ENCODE results near the gene MT1H. TPM values are rescaled to one million over a fixed set of nuclear protein-coding genes. Genes with fewer than 3 reads are reported as not detected.

The MT1H gene
- total RNA-seq, 4 donors from 2014 or later: not detected

DNA sequence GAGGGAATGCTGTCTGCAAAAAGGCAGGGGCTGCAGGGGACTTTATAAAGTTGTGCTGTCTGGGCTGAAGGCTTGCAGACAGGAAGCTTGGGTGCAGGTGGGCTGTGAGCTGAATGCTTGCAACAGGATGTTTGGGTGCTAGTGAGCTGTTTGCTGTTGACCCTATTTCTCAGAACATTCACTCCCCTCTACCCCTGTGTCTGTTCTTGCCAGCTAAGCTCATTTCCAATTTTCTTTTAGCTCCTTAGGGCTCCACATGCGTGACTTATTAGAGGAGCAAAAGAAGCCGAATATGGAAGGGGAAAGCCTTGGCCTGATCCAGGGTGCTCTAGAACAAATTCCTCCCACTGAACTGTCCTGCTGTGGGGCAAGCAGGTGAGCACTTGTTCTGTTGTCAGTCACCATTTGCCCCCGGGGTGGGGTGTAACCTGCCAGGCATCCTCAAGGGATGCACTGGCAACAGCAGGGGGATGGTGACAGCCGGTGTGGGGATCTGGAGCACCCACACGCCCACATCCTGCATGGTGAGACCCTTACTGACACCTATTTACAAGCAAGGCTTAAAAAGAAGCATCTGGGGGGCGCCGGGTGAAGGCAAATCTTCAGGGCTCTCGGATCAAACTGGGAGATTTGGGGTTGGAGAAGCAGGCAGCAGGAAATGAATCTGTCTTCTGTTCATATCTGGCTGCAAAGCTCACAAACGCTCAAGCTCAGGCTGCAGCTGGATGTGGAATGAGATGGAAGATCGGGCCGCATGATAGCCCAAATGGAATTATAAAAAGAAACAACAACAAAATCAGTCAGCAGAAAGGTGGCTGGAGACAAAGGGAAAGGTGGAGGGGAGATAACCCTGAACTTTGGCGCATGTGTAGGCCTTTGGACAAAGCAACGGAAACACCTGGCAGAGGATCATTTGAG is 39.2 kb downstream of the MT1H start:
- WGBS, 2 donors (ENCODE audit: low coverage in 1 of 2): 53 to 69% methylated on average over 3 to 8 of the region's 13 CpGs
- Histone ChIP-seq H3K4me3 (no peak overlapping the region), H3K27me3 (no peaks in the 10 kb centered on the region), H3K4me1 (no peaks in the 10 kb centered on the region), H3K27ac (no peak overlapping the region), H3K36me3 (no peaks in the 10 kb centered on the region), H3K9me3 (no peaks in the 10 kb centered on the region)
- no peak for TF ChIP-seq POLR2AphosphoS5 (IDR thresholded peaks at IDR 0.05)
- TF ChIP-seq EP300 (IDR thresholded peaks at IDR 0.05): no peak
- TF ChIP-seq, protein P1, sequence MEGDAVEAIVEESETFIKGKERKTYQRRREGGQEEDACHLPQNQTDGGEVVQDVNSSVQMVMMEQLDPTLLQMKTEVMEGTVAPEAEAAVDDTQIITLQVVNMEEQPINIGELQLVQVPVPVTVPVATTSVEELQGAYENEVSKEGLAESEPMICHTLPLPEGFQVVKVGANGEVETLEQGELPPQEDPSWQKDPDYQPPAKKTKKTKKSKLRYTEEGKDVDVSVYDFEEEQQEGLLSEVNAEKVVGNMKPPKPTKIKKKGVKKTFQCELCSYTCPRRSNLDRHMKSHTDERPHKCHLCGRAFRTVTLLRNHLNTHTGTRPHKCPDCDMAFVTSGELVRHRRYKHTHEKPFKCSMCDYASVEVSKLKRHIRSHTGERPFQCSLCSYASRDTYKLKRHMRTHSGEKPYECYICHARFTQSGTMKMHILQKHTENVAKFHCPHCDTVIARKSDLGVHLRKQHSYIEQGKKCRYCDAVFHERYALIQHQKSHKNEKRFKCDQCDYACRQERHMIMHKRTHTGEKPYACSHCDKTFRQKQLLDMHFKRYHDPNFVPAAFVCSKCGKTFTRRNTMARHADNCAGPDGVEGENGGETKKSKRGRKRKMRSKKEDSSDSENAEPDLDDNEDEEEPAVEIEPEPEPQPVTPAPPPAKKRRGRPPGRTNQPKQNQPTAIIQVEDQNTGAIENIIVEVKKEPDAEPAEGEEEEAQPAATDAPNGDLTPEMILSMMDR (IDR thresholded peaks at IDR 0.05): no peak
- TF ChIP-seq POLR2A (IDR thresholded peaks at IDR 0.05): no peak
- no peak for ATAC-seq

DNA sequence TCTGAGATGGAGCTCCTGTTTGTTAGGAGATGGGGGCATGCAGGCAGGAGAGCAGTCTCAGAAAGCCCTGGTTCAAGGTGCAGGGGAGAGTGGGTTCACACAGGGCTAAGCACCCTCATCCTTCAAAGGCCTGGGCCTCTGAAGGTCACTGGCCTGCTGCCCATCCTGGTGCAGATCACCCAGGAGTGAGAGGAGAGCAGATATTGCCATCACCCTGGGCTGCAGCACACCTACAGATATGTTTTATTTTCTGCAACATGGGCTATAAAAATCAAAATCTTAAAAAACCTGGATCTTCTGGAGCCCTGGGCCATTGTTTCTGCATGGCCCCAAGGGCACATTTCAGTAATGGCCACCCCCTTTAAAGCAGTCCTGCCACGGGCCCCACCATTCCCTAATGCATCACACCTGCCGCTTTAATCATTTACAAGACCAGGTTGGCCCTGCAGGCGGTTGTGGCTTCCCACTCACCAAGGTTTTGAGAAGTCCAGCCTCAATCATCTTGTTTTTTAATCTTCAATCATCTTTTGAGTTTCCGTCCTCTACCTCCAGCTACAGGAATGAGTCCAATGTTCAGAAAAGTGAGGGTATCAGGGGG is 39.9 kb downstream of the MT1H start:
- Histone ChIP-seq H3K4me1 (no peaks in the 10 kb centered on the region), H3K9me3 (no peaks in the 10 kb centered on the region), H3K36me3 (no peaks in the 10 kb centered on the region), H3K27me3 (no peaks in the 10 kb centered on the region), H3K4me3 (no peak overlapping the region), H3K27ac (no peak overlapping the region)
- no peak for TF ChIP-seq POLR2A (IDR thresholded peaks at IDR 0.05)
- TF ChIP-seq, protein P1 (IDR thresholded peaks at IDR 0.05): no peak
- WGBS, 2 donors (ENCODE audit: low coverage in 1 of 2): 87 to 95% methylated on average over 3 to 4 of the region's 4 CpGs
- no peak for ATAC-seq

DNA sequence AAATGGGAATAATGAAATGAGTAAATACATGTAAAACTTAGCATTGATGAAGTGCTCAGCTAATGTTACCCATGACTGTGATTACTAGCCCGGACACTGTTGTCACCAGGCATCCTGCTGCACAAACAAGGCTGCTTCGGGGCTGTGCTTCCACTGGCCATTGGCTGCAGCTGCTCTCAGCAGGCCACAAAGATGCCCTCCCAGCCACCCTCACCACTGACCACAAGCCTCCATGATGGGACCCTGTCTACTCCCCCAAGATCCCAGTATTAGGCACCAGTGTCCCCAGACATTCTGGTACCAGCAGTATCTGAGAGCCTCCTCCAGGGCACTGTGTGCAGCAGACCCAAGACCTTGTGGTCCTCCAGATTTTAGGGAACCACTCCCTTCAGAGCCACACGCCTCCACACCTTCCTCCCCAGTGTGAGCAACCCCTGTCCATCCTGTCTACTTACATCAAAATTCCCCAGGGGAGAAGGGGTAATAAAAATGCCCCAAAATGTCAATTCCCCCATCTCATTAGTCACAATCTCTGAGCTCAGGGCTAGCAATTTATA is 40.6 kb downstream of the MT1H start:
- Histone ChIP-seq H3K36me3 (no peaks in the 10 kb centered on the region), H3K4me1 (no peaks in the 10 kb centered on the region), H3K4me3 (no peak overlapping the region), H3K27me3 (no peaks in the 10 kb centered on the region), H3K27ac (no peak overlapping the region), H3K9me3 (no peaks in the 10 kb centered on the region)
- ATAC-seq: no peak
- WGBS, 2 donors (ENCODE audit: low coverage in 1 of 2): 83 to 88% methylated on average over 1 of the region's 3 CpGs
- no peak for TF ChIP-seq POLR2AphosphoS5 (IDR thresholded peaks at IDR 0.05)
- TF ChIP-seq, protein P1 (IDR thresholded peaks at IDR 0.05): no peak
- TF ChIP-seq EP300 (IDR thresholded peaks at IDR 0.05): no peak
- TF ChIP-seq POLR2A (IDR thresholded peaks at IDR 0.05): no peak

DNA sequence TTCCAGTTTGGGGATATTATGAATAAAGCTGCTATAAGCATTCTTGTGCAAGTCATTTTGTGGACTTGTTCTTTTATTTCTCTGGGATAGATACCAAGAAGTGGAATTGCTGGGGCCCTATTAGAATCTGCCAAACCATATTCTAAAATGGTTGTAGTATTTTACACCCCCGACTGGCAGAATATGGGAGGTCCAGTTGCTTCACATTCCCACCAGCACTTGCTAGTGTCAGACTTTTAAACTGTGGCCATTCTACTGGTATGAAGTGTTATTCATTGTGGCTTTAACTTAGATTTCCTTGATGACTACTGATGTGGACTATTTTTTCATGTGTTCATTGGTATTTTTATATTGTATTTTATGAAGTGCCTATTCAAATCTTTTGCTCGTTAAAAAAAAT is 42.2 kb downstream of the MT1H start:
- no peak for ATAC-seq
- no peak overlapping the region for H3K4me3 ChIP-seq
- no peak overlapping the region for H3K27ac ChIP-seq
- H3K4me1 ChIP-seq: no peaks in the 10 kb centered on the region
- TF ChIP-seq EP300 (IDR thresholded peaks at IDR 0.05) (no peak), POLR2AphosphoS5 (IDR thresholded peaks at IDR 0.05) (no peak), POLR2A (IDR thresholded peaks at IDR 0.05) (no peak)
- TF ChIP-seq, protein P1 (IDR thresholded peaks at IDR 0.05): no peak
- 78% methylated on average over 2 of the region's 2 CpGs; no CpG with 5 or more reads in 1 of the 2 donors for WGBS, 2 donors (ENCODE audit: low coverage in 1 of 2)
- no peaks in the 10 kb centered on the region for H3K27me3 ChIP-seq
- H3K36me3 ChIP-seq: no peaks in the 10 kb centered on the region
- no peaks in the 10 kb centered on the region for H3K9me3 ChIP-seq
